Measurements from ENCODE around the gene SLC13A3.
"Not testable (repeated sequence)": the region's sequence is repeated elsewhere in the genome, so short reads cannot be mapped to it uniquely, and the experiment has no call there.

Gene SLC13A3

GRCh38 chr20:46680684-46681031 is 29.4 kb upstream of the SLC13A3 start:
- no peak for DNase-seq

GRCh38 chr20:46678516-46678915 is 27.3 kb upstream of the SLC13A3 start:
- DNase-seq, result no peak

GRCh38 chr20:46677608-46678007 is 26.3 kb upstream of the SLC13A3 start:
- DNase-seq, result no peak

GRCh38 chr20:46676649-46677316 is 25.5 kb upstream of the SLC13A3 start:
- not testable (repeated sequence) for DNase-seq

GRCh38 chr20:46674253-46675083 is 23.2 kb upstream of the SLC13A3 start:
- DNase-seq, result no peak

GRCh38 chr20:46673394-46674252 is 22.4 kb upstream of the SLC13A3 start:
- DNase-seq, result no peak

- no peak for DNase-seq
Measured at GRCh38 chr20:46672543-46673148, 21.4 kb upstream of the SLC13A3 start.

- no peak for DNase-seq
Measured at GRCh38 chr20:46671866-46672542, 20.7 kb upstream of the SLC13A3 start.

- no peak for DNase-seq
Measured at GRCh38 chr20:46670585-46671584, 19.6 kb upstream of the SLC13A3 start.

GRCh38 chr20:46670228-46670584 is 18.9 kb upstream of the SLC13A3 start:
- no peak for DNase-seq

- no peak for DNase-seq
Measured at GRCh38 chr20:46666818-46667515, 15.7 kb upstream of the SLC13A3 start.

GRCh38 chr20:46666306-46666705 is 15.0 kb upstream of the SLC13A3 start:
- no peak for DNase-seq

GRCh38 chr20:46665602-46666001 is 14.3 kb upstream of the SLC13A3 start:
- DNase-seq, result no peak

- DNase-seq, result no peak
Measured at GRCh38 chr20:46663531-46663930, 12.3 kb upstream of the SLC13A3 start.

- no peak for DNase-seq
Measured at GRCh38 chr20:46661659-46662058, 10.4 kb upstream of the SLC13A3 start.

- DNase-seq, result no peak
Measured at GRCh38 chr20:46660487-46660886, 9.2 kb upstream of the SLC13A3 start.

- no peak for DNase-seq
Measured at GRCh38 chr20:46657618-46658017, 6.4 kb upstream of the SLC13A3 start.

GRCh38 chr20:46657137-46657536 is 5.9 kb upstream of the SLC13A3 start:
- no peak for DNase-seq

- no peak for DNase-seq
Measured at GRCh38 chr20:46652699-46653098, 1.4 kb upstream of the SLC13A3 start.

GRCh38 chr20:46650575-46651090 is 626 bp downstream of the SLC13A3 start:
- DNase-seq, result no peak
